Subcutaneous adipose tissue (tissue), 4 donors: Measurements from ENCODE around the gene TMEM256. TPM values are rescaled to one million over a fixed set of nuclear protein-coding genes. Genes with fewer than 3 reads are reported as not detected.

ENCODE experiments used
- CTCF ChIP-seq: fragments of 450-650 bp; IDR thresholded peaks from one replicate; pipeline ENCODE4 v1.5.1; 2016; ENCODE audit warnings: low read depth, mild to moderate bottlenecking, control low read depth, antibody characterized with exemption, moderate library complexity
- total RNA-seq, 4 donors: library from RNA; depleted of rRNA; stranded (reverse); fragments of >200 nt; gene quantifications; one replicate each; pipeline ENCODE4 v1.1.0, GENCODE V29; 2016

Gene TMEM256
- total RNA-seq, 4 donors from 2014 or later = 76.7 to 134 (median 109) TPM

- no peak for TF ChIP-seq CTCF
Observed at GRCh38 chr17:7361906-7362305, 42.0 kb downstream of the TMEM256 start.

- no peak for TF ChIP-seq CTCF
Observed at GRCh38 chr17:7357381-7357780, 46.5 kb downstream of the TMEM256 start.

- TF ChIP-seq CTCF = no peak
Observed at GRCh38 chr17:7356756-7357155, 47.1 kb downstream of the TMEM256 start.

- TF ChIP-seq CTCF = no peak
Observed at GRCh38 chr17:7356072-7356549, 47.8 kb downstream of the TMEM256 start.

GRCh38 chr17:7355573-7355972 lies 48.3 kb downstream of the TMEM256 start:
- no peak for TF ChIP-seq CTCF

- no peak for TF ChIP-seq CTCF
Observed at GRCh38 chr17:7355053-7355452, 48.8 kb downstream of the TMEM256 start, which contains the start of gene TMEM95. TMEM95 (plus strand) TSS chr17:7355156; CDS start chr17:7355205, 49 bp downstream.

GRCh38 chr17:7354262-7354843 lies 49.5 kb downstream of the TMEM256 start:
- TF ChIP-seq CTCF = no peak

Other genes with a start within 250 kb of the TMEM256 start
- 1 to 10 TPM; 2.4 to 5.9 (median 3.8) TPM for gene ASGR1, start 224.7 kb downstream of the TMEM256 start, total RNA-seq
- 10 to 100 TPM in 1 of 4 donors, 1 to 10 TPM in 3; 3.3 to 17.0 (median 6.9) TPM for gene DLG4, start 184.3 kb downstream of the TMEM256 start, total RNA-seq
- gene ACADVL, start 184.2 kb downstream of the TMEM256 start, total RNA-seq = 1,000 to 10,000 TPM in 1 of 4 donors, 100 to 1,000 TPM in 3; 533 to 1,103 (median 672) TPM
- gene DVL2, start 169.6 kb downstream of the TMEM256 start, total RNA-seq = 10 to 100 TPM; 23.5 to 36.5 (median 27.1) TPM
- gene PHF23, start 164.6 kb downstream of the TMEM256 start, total RNA-seq = 10 to 100 TPM; 14.5 to 27.6 (median 19.3) TPM
- 100 to 1,000 TPM; 350 to 658 (median 462) TPM for gene GABARAP, start 161.6 kb downstream of the TMEM256 start, total RNA-seq
- gene CTDNEP1, start 152.4 kb downstream of the TMEM256 start, total RNA-seq = 10 to 100 TPM; 71.8 to 86.4 (median 81.1) TPM
- gene ELP5, start 151.9 kb downstream of the TMEM256 start, total RNA-seq = 10 to 100 TPM; 20.7 to 43.4 (median 25.3) TPM
- gene CLDN7, start 141.6 kb downstream of the TMEM256 start, total RNA-seq = 10 to 100 TPM in 2 of 4 donors, 1 to 10 TPM in 2; 3.7 to 26.9 (median 13.2) TPM
- gene SLC2A4, start 122.4 kb downstream of the TMEM256 start, total RNA-seq = 10 to 100 TPM in 2 of 4 donors, 1 to 10 TPM in 2; 5.6 to 91.4 (median 13.8) TPM
- 10 to 100 TPM in 1 of 4 donors, 1 to 10 TPM in 1, under 1 TPM in 2; 0.82 to 14.1 (median 2.0) TPM for gene YBX2, start 109.5 kb downstream of the TMEM256 start, total RNA-seq
- 100 to 1,000 TPM; 144 to 174 (median 153) TPM for gene EIF5A, start 96.5 kb downstream of the TMEM256 start, total RNA-seq
- 10 to 100 TPM; 52.7 to 89.2 (median 75.6) TPM for gene GPS2, start 88.7 kb downstream of the TMEM256 start, total RNA-seq
- 10 to 100 TPM in 3 of 4 donors, 1 to 10 TPM in 1; 4.9 to 22.6 (median 11.2) TPM for gene NEURL4, start 74.8 kb downstream of the TMEM256 start, total RNA-seq
- gene ACAP1, start 67.6 kb downstream of the TMEM256 start, total RNA-seq = 1 to 10 TPM; 1.8 to 8.4 (median 4.0) TPM
- gene KCTD11, start 51.9 kb downstream of the TMEM256 start, total RNA-seq = 10 to 100 TPM in 1 of 4 donors, 1 to 10 TPM in 3; 4.9 to 13.8 (median 7.2) TPM
- gene TMEM95, start 48.9 kb downstream of the TMEM256 start, total RNA-seq = not detected
- gene TNK1, start 23.0 kb downstream of the TMEM256 start, total RNA-seq = 1 to 10 TPM in 3 of 4 donors, under 1 TPM in 1; 0.51 to 1.9 (median 1.1) TPM
- gene PLSCR3, start 9.6 kb downstream of the TMEM256 start, total RNA-seq = 10 to 100 TPM in 3 of 4 donors, 1 to 10 TPM in 1; 9.1 to 21.3 (median 16.2) TPM
- gene NLGN2, start 3.7 kb upstream of the TMEM256 start, total RNA-seq = 1 to 10 TPM; 3.1 to 6.8 (median 4.2) TPM
- gene SPEM1, start 16.2 kb upstream of the TMEM256 start, total RNA-seq = not detected
- not detected for gene SPEM2, start 21.5 kb upstream of the TMEM256 start, total RNA-seq
- not detected for gene SPEM3, start 24.8 kb upstream of the TMEM256 start, total RNA-seq
- 1 to 10 TPM; 2.9 to 7.8 (median 5.9) TPM for gene TMEM102, start 31.3 kb upstream of the TMEM256 start, total RNA-seq
- 1 to 10 TPM in 2 of 4 donors, under 1 TPM in 1, not detected in 1; 0.88 to 1.3 (median 1.2) TPM for gene FGF11, start 35.4 kb upstream of the TMEM256 start, total RNA-seq
- gene CHRNB1, start 41.0 kb upstream of the TMEM256 start, total RNA-seq = 10 to 100 TPM in 1 of 4 donors, 1 to 10 TPM in 3; 2.4 to 10.4 (median 9.8) TPM
- gene ZBTB4, start 75.5 kb upstream of the TMEM256 start, total RNA-seq = 10 to 100 TPM; 34.2 to 58.0 (median 39.3) TPM
- gene SLC35G6, start 77.3 kb upstream of the TMEM256 start, total RNA-seq = not detected
- 100 to 1,000 TPM in 1 of 4 donors, 10 to 100 TPM in 3; 31.1 to 123 (median 58.5) TPM for gene POLR2A, start 80.3 kb upstream of the TMEM256 start, total RNA-seq
- gene TNFSF12, start 145.0 kb upstream of the TMEM256 start, total RNA-seq = 10 to 100 TPM; 21.2 to 61.9 (median 58.7) TPM
- 10 to 100 TPM; 22.8 to 69.5 (median 53.1) TPM for gene TNFSF13, start 154.7 kb upstream of the TMEM256 start, total RNA-seq
- gene SENP3, start 157.8 kb upstream of the TMEM256 start, total RNA-seq = 10 to 100 TPM; 41.6 to 64.7 (median 56.8) TPM
- 100 to 1,000 TPM in 3 of 4 donors, 10 to 100 TPM in 1; 56.9 to 609 (median 149) TPM for gene CD68, start 175.5 kb upstream of the TMEM256 start, total RNA-seq
- 10 to 100 TPM; 53.9 to 94.2 (median 77.7) TPM for gene MPDU1, start 179.8 kb upstream of the TMEM256 start, total RNA-seq
- 1 to 10 TPM in 1 of 4 donors, not detected in 3; 1.0 TPM for gene SOX15, start 186.0 kb upstream of the TMEM256 start, total RNA-seq
- gene FXR2, start 210.8 kb upstream of the TMEM256 start, total RNA-seq = 10 to 100 TPM; 12.2 to 35.0 (median 25.1) TPM
- 100 to 1,000 TPM in 1 of 4 donors, 10 to 100 TPM in 3; 69.6 to 126 (median 85.0) TPM for gene SAT2, start 223.7 kb upstream of the TMEM256 start, total RNA-seq
- 1 to 10 TPM in 2 of 4 donors, under 1 TPM in 2; 0.44 to 2.1 (median 1.1) TPM for gene SHBG, start 226.0 kb upstream of the TMEM256 start, total RNA-seq
- under 1 TPM in 1 of 4 donors, not detected in 3; 0.38 TPM for gene ATP1B2, start 246.8 kb upstream of the TMEM256 start, total RNA-seq